Lung (tissue), 12 donors: ENCODE results near the gene ATOSA. TPM values are rescaled to one million over a fixed set of nuclear protein-coding genes. Genes with fewer than 3 reads are reported as not detected.

Source experiments
- ATAC-seq: fragments of 200-7000 bp; cut with Tn5 transposase; one replicate; pipeline ENCODE4 v1.9.1; 2020; ENCODE audit warnings: moderate number of reproducible peaks; ENCODE audit not compliant: insufficient read depth, low FRiP score
- DNase-seq, 3 donors: peaks; one replicate each; pipeline ENCODE4 v3.0.0-alpha.2; 2013 to 2017
- H3K27ac ChIP-seq, 2 donors: one replicate each; pipeline ENCODE4 v1.5.1; 2013; ENCODE audit warnings: mild to moderate bottlenecking in 2 of 2, moderate library complexity in 2 of 2, control low read depth in 1 of 2, inconsistent platforms in 1 of 2, low read depth in 1 of 2, low read length in 1 of 2
- H3K27me3 ChIP-seq, 3 donors: one replicate each; pipeline ENCODE4 v1.5.1; 2013; ENCODE audit warnings: low read length in 2 of 3; ENCODE audit not compliant: control insufficient read depth in 3 of 3, insufficient read depth in 3 of 3
- H3K36me3 ChIP-seq, 4 donors: one replicate each; pipeline ENCODE4 v1.5.1; 2013; ENCODE audit warnings: low read length in 4 of 4, mild to moderate bottlenecking in 1 of 4, moderate library complexity in 1 of 4; ENCODE audit not compliant: control insufficient read depth in 4 of 4, insufficient read depth in 4 of 4
- H3K4me1 ChIP-seq, 5 donors: one replicate each; pipeline ENCODE4 v1.5.1; 2013; ENCODE audit warnings: low read length in 5 of 5, mild to moderate bottlenecking in 2 of 5, moderate library complexity in 1 of 5; ENCODE audit not compliant: control insufficient read depth in 5 of 5, insufficient read depth in 5 of 5
- H3K4me3 ChIP-seq: one replicate; pipeline ENCODE4 v1.5.1; 2013; ENCODE audit warnings: mild to moderate bottlenecking, control low read depth, moderate library complexity
- H3K9ac ChIP-seq, 2 donors: one replicate each; pipeline ENCODE4 v1.5.1; 2013; ENCODE audit warnings: low read length in 2 of 2, control low read depth in 1 of 2; ENCODE audit not compliant: insufficient read depth in 1 of 2
- H3K9me3 ChIP-seq, 4 donors: one replicate each; pipeline ENCODE4 v1.5.1; 2013; ENCODE audit warnings: low read length in 3 of 4, mild to moderate bottlenecking in 1 of 4, moderate library complexity in 1 of 4; ENCODE audit not compliant: control insufficient read depth in 4 of 4, insufficient read depth in 3 of 4
- WGBS, 2 donors: extraction: QIAGEN DNeasy Blood & Tissue Kit; methylation state at CpG; one replicate each; pipeline ENCODE4 v1.1.7; 2013; 5-methylcytosine and 5-hydroxymethylcytosine counted together
- polyA plus RNA-seq, 2 donors: library from polyadenylated mRNA; stranded (reverse); fragments of 200-250 nt; gene quantifications; one replicate each; pipeline ENCODE4 v1.2.1, GENCODE V29; 2013
- total RNA-seq, 2 donors: library from RNA; depleted of rRNA in 1 of 2; stranded (reverse); fragments of >200 nt in 1 of 2; gene quantifications; one replicate each; pipeline ENCODE4 v1.2.1, GENCODE V29; 2014 to 2021
- TF ChIP-seq, protein P1 (sequence below): IDR thresholded peaks from 2 replicates; pipeline ENCODE4 v1.5.1; 2012; ENCODE audit warnings: mild to moderate bottlenecking; ENCODE audit errors: control extremely low read depth, extremely low read depth
- donor health status: control.
- donor health status: control.
- donor health status: Bipolar disorder and iron deficiency.
- donor health status: healthy.
- donor health status: DM: yes; HTN: yes; CAD: no.

The ATOSA gene
- total and polyA plus RNA-seq, 4 donors: 12.1 to 114 (median 46.7) TPM

DNA sequence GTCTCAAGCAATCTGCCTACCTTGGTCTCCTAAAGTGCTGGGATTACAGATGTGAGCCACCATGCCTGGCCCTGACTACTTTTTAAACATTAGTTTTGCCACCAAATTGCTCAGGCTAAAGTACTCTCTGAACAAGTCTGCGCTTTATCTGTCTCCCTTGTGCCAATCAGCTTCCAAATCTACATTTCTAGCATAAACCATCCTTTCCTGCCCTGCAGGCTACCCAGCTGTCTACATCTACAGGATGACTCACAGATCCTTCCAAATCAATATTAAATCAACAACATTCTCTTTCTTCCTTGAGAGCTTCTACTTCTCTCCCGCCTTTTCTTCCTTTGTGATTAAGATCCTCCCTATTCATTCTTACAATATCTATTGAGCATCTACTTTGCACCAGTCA lies 16.0 kb upstream of the ATOSA start:
- H3K27ac ChIP-seq: no peak overlapping the region
- H3K27me3 ChIP-seq: no peaks in the 10 kb centered on the region
- H3K9ac ChIP-seq: no peak overlapping the region
- no peaks in the 10 kb centered on the region for H3K36me3 ChIP-seq
- TF ChIP-seq, protein P1, sequence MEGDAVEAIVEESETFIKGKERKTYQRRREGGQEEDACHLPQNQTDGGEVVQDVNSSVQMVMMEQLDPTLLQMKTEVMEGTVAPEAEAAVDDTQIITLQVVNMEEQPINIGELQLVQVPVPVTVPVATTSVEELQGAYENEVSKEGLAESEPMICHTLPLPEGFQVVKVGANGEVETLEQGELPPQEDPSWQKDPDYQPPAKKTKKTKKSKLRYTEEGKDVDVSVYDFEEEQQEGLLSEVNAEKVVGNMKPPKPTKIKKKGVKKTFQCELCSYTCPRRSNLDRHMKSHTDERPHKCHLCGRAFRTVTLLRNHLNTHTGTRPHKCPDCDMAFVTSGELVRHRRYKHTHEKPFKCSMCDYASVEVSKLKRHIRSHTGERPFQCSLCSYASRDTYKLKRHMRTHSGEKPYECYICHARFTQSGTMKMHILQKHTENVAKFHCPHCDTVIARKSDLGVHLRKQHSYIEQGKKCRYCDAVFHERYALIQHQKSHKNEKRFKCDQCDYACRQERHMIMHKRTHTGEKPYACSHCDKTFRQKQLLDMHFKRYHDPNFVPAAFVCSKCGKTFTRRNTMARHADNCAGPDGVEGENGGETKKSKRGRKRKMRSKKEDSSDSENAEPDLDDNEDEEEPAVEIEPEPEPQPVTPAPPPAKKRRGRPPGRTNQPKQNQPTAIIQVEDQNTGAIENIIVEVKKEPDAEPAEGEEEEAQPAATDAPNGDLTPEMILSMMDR: no peak
- no peak overlapping the region for H3K4me3 ChIP-seq
- WGBS, 2 donors: 78 to 80% methylated on average over 2 of the region's 2 CpGs
- peaks cover 0 to 11% (median 0%) of the 10 kb centered on the region in 5 donors for H3K4me1 ChIP-seq
- DNase-seq (no peak), ATAC-seq (no peak)
- H3K9me3 ChIP-seq: no peaks in the 10 kb centered on the region

DNA sequence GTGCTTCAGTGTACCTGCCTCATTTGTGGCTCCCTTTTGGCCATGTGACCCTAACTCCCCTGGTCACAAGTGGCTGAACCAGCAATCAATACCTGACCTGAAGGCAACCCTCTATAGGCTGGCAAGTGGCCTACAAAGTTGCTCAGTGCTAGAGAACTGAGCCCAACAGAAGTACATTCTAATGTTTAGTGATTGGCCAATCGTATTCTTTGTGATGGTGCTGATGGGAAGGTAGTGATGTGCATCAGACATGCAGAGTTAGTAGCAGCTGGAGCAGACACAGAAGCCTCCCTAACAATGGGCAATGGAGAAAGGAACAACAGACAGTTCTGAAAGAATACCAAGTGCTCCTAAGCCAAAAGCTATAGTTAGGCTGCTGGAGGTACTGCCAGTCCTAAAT lies 10.4 kb upstream of the ATOSA start:
- DNase-seq (no peak), ATAC-seq (no peak)
- WGBS, 2 donors: 81 to 91% methylated on average over 1 of the region's 1 CpG
- H3K36me3 ChIP-seq: no peaks in the 10 kb centered on the region
- H3K9me3 ChIP-seq: no peaks in the 10 kb centered on the region
- no peak overlapping the region for H3K4me3 ChIP-seq
- no peak overlapping the region for H3K27ac ChIP-seq
- no peaks in the 10 kb centered on the region for H3K27me3 ChIP-seq
- H3K4me1 ChIP-seq: no peaks in the 10 kb centered on the region
- TF ChIP-seq, protein P1: no peak
- H3K9ac ChIP-seq: no peak overlapping the region

DNA sequence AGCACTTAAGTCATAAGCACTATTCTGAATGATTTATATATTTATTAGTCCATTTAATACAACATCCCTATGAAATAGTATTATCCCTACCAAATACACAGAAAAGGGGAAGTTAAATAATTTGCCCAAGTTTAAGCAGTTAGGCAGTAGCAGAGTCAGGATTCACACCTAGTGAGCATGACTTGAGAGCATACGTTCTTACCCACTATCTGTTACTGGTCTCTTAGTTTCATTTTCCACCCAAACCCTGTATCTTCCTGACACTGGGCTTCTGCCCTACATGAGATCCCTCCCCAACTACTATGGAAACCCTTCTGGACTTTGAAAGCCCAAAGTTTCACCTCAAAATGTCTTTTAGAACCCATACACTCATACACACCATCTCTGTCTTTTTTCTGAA lies 4.4 kb upstream of the ATOSA start:
- H3K4me3 ChIP-seq: no peak overlapping the region
- no peaks in the 10 kb centered on the region for H3K36me3 ChIP-seq
- H3K27me3 ChIP-seq: peaks cover 0 to 4% (median 0%) of the 10 kb centered on the region in 3 donors
- H3K27ac ChIP-seq: no peak overlapping the region
- H3K9me3 ChIP-seq: no peaks in the 10 kb centered on the region
- no peak for ATAC-seq
- no peak overlapping the region for H3K9ac ChIP-seq
- peaks cover 0 to 6% (median 0%) of the 10 kb centered on the region in 5 donors for H3K4me1 ChIP-seq
- DNase-seq: no peak
- WGBS, 2 donors: 30 to 37% methylated on average over 1 of the region's 1 CpG
- TF ChIP-seq, protein P1: no peak

DNA sequence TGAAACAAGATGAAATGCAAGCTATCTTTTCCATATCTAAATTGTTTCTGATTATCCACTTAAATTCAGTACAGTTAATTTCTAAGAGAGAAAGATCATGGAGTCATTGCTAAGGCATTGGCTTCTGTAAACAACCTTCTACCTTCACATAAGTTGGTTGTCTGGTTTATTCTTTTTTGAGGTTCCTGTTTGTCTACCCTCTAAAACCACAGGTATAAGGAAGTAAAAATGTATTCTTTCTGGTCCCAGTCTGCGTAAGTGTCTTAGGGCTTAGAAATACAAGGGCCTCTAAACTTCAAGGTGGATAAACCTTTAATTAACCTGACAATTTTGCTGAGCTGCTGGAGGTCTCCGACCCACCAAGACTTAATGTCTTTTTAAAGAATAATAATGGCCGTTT lies 3.6 kb upstream of the ATOSA start:
- 58 to 71% methylated on average over 3 of the region's 3 CpGs for WGBS, 2 donors
- Histone ChIP-seq H3K4me1 (peaks cover 0 to 8% (median 0%) of the 10 kb centered on the region in 5 donors), H3K9me3 (no peaks in the 10 kb centered on the region), H3K4me3 (no peak overlapping the region), H3K36me3 (no peaks in the 10 kb centered on the region), H3K27ac (no peak overlapping the region), H3K27me3 (peaks cover 0 to 4% (median 0%) of the 10 kb centered on the region in 3 donors), H3K9ac (no peak overlapping the region)
- ATAC-seq (no peak), DNase-seq (peak in 1 of 3 donors; percentile 8)
- TF ChIP-seq, protein P1: no peak
